ENCODE measurements around the gene TUSC2. TPM values are rescaled to one million over a fixed set of nuclear protein-coding genes. Genes with fewer than 3 reads are reported as not detected.

The TUSC2 gene
- total and polyA plus RNA-seq, 2 of the 13 experiments (the other 11 are each of a cell fraction or from before 2014, with no cell fraction given) = 36.7 to 39.1 TPM

DNA sequence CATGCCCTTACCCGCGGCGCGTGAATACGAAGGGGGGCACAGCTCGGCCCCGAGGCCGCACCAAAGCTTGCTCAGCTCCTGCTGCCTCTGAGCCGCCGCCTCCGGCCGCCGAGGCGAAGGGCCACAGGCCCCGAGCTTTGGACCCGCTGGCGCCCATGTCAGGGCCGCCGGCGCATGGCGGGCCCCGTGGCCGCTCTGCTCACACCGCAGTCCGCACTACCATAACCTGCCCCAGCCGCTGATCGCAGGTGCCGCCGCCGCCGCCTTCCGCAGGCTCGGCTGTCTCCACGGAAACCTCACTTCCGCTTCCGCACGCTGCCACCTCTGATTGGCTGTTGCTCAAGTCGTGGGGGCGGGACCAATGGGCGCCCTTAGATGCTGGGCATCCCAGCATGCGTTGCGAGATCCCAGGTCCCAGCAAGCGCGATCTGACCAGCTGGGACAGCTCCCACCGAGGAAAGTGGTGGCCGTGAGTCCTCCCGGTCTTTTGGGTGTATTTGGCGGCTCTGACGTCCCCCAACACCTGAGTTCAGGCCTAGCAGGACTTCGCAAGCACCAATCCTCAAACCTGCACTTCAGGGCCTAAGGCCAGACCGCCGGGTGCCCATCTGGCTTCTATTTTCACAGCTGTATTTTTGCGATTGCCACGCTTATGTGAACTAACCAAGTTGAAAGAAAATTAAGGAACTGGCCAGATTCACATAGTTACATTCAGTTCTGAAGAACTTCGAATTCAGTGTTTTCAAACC, at the start of gene TUSC2 (continued):
- TF ChIP-seq, protein P1, sequence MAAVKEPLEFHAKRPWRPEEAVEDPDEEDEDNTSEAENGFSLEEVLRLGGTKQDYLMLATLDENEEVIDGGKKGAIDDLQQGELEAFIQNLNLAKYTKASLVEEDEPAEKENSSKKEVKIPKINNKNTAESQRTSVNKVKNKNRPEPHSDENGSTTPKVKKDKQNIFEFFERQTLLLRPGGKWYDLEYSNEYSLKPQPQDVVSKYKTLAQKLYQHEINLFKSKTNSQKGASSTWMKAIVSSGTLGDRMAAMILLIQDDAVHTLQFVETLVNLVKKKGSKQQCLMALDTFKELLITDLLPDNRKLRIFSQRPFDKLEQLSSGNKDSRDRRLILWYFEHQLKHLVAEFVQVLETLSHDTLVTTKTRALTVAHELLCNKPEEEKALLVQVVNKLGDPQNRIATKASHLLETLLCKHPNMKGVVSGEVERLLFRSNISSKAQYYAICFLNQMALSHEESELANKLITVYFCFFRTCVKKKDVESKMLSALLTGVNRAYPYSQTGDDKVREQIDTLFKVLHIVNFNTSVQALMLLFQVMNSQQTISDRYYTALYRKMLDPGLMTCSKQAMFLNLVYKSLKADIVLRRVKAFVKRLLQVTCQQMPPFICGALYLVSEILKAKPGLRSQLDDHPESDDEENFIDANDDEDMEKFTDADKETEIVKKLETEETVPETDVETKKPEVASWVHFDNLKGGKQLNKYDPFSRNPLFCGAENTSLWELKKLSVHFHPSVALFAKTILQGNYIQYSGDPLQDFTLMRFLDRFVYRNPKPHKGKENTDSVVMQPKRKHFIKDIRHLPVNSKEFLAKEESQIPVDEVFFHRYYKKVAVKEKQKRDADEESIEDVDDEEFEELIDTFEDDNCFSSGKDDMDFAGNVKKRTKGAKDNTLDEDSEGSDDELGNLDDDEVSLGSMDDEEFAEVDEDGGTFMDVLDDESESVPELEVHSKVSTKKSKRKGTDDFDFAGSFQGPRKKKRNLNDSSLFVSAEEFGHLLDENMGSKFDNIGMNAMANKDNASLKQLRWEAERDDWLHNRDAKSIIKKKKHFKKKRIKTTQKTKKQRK (IDR thresholded peaks at IDR 0.05; ENCODE audit: low read length) = no peak
- TF ChIP-seq HES4 (CRISPR knock-in tag; IDR thresholded peaks at IDR 0.05; ENCODE audit: borderline replicate concordance) = no peak
- TF ChIP-seq, protein P2, sequence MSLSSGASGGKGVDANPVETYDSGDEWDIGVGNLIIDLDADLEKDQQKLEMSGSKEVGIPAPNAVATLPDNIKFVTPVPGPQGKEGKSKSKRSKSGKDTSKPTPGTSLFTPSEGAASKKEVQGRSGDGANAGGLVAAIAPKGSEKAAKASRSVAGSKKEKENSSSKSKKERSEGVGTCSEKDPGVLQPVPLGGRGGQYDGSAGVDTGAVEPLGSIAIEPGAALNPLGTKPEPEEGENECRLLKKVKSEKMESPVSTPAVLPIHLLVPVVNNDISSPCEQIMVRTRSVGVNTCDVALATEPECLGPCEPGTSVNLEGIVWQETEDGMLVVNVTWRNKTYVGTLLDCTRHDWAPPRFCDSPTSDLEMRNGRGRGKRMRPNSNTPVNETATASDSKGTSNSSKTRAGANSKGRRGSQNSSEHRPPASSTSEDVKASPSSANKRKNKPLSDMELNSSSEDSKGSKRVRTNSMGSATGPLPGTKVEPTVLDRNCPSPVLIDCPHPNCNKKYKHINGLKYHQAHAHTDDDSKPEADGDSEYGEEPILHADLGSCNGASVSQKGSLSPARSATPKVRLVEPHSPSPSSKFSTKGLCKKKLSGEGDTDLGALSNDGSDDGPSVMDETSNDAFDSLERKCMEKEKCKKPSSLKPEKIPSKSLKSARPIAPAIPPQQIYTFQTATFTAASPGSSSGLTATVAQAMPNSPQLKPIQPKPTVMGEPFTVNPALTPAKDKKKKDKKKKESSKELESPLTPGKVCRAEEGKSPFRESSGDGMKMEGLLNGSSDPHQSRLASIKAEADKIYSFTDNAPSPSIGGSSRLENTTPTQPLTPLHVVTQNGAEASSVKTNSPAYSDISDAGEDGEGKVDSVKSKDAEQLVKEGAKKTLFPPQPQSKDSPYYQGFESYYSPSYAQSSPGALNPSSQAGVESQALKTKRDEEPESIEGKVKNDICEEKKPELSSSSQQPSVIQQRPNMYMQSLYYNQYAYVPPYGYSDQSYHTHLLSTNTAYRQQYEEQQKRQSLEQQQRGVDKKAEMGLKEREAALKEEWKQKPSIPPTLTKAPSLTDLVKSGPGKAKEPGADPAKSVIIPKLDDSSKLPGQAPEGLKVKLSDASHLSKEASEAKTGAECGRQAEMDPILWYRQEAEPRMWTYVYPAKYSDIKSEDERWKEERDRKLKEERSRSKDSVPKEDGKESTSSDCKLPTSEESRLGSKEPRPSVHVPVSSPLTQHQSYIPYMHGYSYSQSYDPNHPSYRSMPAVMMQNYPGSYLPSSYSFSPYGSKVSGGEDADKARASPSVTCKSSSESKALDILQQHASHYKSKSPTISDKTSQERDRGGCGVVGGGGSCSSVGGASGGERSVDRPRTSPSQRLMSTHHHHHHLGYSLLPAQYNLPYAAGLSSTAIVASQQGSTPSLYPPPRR (CRISPR knock-in tag; IDR thresholded peaks at IDR 0.05; ENCODE audit: borderline replicate concordance) = no peak
- peak; percentile 52 for TF ChIP-seq DMAP1 (CRISPR knock-in tag; IDR thresholded peaks at IDR 0.05)
- TF ChIP-seq DNMT3B (CRISPR knock-in tag; conservative IDR thresholded peaks at IDR 0.05) = no peak
- TF ChIP-seq, protein P3, sequence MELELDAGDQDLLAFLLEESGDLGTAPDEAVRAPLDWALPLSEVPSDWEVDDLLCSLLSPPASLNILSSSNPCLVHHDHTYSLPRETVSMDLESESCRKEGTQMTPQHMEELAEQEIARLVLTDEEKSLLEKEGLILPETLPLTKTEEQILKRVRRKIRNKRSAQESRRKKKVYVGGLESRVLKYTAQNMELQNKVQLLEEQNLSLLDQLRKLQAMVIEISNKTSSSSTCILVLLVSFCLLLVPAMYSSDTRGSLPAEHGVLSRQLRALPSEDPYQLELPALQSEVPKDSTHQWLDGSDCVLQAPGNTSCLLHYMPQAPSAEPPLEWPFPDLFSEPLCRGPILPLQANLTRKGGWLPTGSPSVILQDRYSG (CRISPR knock-in tag; IDR thresholded peaks at IDR 0.05) = no peak
- TF ChIP-seq ZSCAN30 (CRISPR knock-in tag; IDR thresholded peaks at IDR 0.05) = no peak
- no peak for TF ChIP-seq SRSF1 (optimal IDR thresholded peaks at IDR 0.05; ENCODE audit: low read depth, low read length)
- peak; percentile 70; the same call in 1 of the 2 replicates for TF ChIP-seq ZNF350 (CRISPR knock-in tag; IDR thresholded peaks at IDR 0.05; ENCODE audit: borderline replicate concordance, low read depth)
- TF ChIP-seq, protein P4, sequence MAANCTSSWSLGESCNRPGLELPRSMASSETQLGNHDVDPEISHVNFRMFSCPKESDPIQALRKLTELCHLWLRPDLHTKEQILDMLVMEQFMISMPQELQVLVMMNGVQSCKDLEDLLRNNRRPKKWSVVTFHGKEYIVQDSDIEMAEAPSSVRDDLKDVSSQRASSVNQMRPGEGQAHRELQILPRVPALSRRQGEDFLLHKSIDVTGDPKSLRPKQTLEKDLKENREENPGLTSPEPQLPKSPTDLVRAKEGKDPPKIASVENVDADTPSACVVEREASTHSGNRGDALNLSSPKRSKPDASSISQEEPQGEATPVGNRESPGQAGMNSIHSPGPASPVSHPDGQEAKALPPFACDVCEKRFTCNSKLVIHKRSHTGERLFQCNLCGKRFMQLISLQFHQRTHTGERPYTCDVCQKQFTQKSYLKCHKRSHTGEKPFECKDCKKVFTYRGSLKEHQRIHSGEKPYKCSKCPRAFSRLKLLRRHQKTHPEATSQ (CRISPR knock-in tag; IDR thresholded peaks at IDR 0.05; ENCODE audit: borderline replicate concordance) = no peak
- TF ChIP-seq, protein P5, sequence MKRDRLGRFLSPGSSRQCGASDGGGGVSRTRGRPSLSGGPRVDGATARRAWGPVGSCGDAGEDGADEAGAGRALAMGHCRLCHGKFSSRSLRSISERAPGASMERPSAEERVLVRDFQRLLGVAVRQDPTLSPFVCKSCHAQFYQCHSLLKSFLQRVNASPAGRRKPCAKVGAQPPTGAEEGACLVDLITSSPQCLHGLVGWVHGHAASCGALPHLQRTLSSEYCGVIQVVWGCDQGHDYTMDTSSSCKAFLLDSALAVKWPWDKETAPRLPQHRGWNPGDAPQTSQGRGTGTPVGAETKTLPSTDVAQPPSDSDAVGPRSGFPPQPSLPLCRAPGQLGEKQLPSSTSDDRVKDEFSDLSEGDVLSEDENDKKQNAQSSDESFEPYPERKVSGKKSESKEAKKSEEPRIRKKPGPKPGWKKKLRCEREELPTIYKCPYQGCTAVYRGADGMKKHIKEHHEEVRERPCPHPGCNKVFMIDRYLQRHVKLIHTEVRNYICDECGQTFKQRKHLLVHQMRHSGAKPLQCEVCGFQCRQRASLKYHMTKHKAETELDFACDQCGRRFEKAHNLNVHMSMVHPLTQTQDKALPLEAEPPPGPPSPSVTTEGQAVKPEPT (CRISPR knock-in tag; IDR thresholded peaks at IDR 0.05; ENCODE audit: low read depth) = no peak; the same call in 1 of the 2 replicates
- TF ChIP-seq, protein P6, sequence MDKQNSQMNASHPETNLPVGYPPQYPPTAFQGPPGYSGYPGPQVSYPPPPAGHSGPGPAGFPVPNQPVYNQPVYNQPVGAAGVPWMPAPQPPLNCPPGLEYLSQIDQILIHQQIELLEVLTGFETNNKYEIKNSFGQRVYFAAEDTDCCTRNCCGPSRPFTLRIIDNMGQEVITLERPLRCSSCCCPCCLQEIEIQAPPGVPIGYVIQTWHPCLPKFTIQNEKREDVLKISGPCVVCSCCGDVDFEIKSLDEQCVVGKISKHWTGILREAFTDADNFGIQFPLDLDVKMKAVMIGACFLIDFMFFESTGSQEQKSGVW (CRISPR knock-in tag; IDR thresholded peaks at IDR 0.05; ENCODE audit: borderline replicate concordance) = no peak
- 0 out of 2 replicates have a peak, but pooled peaks have one; percentile 39 for TF ChIP-seq ARNT2 (CRISPR knock-in tag; IDR thresholded peaks at IDR 0.05; ENCODE audit: low read depth)
- TF ChIP-seq DPF2 (CRISPR knock-in tag; IDR thresholded peaks at IDR 0.05; ENCODE audit: borderline replicate concordance, low read depth) = no peak

Measured in HepG2 (cell line).